ENCODE measurements around the gene MX1.

DNA sequence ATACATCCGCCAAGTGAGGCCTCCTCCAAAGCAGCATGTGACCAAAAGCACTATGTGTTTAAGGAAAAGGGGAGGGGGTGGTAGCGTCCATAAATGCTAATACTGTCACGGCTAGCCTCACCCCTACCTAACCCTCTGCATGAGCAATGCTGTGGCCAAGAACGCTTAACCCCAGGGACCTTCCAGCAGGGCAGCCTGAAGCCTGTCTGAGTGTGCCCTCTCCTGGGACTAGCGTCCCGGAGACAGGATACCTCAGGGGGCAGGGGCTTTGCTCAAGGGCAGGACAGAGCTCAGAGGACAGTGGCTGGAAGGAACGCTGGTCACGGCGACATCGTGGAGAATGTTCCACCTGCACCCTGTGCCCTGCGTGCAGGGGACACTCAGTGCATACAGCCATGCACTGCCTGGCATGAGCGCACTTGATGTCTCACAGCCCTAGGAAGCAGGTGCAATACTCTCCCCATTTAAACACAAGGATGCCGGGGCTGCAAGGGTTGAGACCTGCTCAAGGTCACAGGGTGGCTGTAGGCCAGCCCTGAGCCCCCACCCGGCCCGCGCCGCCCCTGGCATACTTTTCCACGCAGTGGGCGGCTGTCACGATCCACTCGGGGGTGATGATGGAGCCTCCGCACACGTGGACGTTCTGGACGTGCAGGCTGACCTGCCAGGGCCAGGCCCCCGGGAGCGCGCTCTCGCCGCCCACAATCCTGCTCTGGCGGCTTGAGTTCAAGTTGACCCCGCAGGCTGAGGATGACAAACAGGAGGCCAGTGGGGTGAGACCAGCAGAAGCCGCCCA lies 46.9 kb downstream of the MX1 start:
- TF ChIP-seq POLR2A (IDR thresholded peaks at IDR 0.05) (no peak), CTCF (IDR thresholded peaks at IDR 0.05) (no peak)

Measured in thyroid gland (tissue), 4 donors.